ENCODE data around the gene CELA3B. TPM values are rescaled to one million over a fixed set of nuclear protein-coding genes. Genes with fewer than 3 reads are reported as not detected.

Gene CELA3B
- total and polyA plus RNA-seq, 3 donors from 2014 or later: 0.34 to 0.63 TPM; not detected in 1

GRCh38 chr1:21956720-21957552, 19.9 kb upstream of the CELA3B start:
- TF ChIP-seq, protein P1, sequence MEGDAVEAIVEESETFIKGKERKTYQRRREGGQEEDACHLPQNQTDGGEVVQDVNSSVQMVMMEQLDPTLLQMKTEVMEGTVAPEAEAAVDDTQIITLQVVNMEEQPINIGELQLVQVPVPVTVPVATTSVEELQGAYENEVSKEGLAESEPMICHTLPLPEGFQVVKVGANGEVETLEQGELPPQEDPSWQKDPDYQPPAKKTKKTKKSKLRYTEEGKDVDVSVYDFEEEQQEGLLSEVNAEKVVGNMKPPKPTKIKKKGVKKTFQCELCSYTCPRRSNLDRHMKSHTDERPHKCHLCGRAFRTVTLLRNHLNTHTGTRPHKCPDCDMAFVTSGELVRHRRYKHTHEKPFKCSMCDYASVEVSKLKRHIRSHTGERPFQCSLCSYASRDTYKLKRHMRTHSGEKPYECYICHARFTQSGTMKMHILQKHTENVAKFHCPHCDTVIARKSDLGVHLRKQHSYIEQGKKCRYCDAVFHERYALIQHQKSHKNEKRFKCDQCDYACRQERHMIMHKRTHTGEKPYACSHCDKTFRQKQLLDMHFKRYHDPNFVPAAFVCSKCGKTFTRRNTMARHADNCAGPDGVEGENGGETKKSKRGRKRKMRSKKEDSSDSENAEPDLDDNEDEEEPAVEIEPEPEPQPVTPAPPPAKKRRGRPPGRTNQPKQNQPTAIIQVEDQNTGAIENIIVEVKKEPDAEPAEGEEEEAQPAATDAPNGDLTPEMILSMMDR (IDR thresholded peaks at IDR 0.05): no peak
- TF ChIP-seq POLR2A (IDR thresholded peaks at IDR 0.05): no peak
- Histone ChIP-seq H3K4me3 (no peak overlapping the region), H3K27me3 (no peaks in the 10 kb centered on the region), H3K4me1 (peaks cover 21% of the 10 kb centered on the region), H3K36me3 (ENCODE audit: low read depth, missing control alignments) (no peaks in the 10 kb centered on the region), H3K9me3 (no peaks in the 10 kb centered on the region), H3K27ac (no peak overlapping the region)
- intact Hi-C loops (cut with DNase I; ENCODE audit: low total_unique reads): loop anchor here (10.0 kb wide), 1 partner anchor 62 kb away; no protein-coding TSS in a partner anchor
- WGBS, 2 donors: 71 to 77% methylated on average over 13 to 18 of the region's 18 CpGs
- DNase-seq: no peak

DNA sequence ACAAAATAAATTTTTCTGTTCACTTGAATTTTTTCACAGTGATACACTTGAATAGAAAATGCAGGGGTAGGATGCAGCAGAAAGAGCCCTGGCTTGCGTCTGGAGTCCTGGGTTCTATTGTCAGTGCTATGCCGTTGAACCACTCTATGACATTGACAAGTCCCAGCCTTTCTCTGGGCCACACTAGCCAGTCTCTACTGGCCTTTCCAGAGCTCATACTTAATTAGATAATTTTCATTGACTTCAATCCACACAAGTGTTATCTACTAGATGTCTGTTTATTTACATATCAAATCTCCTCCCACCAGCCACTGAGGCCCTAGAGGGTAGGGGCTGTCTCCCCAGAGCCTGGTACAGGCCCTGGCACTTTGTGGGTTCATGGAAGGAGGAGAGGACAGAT, 15.5 kb upstream of the CELA3B start:
- H3K4me1 ChIP-seq: peaks cover 10% of the 10 kb centered on the region
- intact Hi-C loops (cut with DNase I; ENCODE audit: low total_unique reads): no loop called here
- no peak for DNase-seq
- no peaks in the 10 kb centered on the region for H3K36me3 ChIP-seq (ENCODE audit: low read depth, missing control alignments)
- 90 to 91% methylated on average over 2 of the region's 2 CpGs for WGBS, 2 donors
- no peak for TF ChIP-seq POLR2A (IDR thresholded peaks at IDR 0.05)
- TF ChIP-seq, protein P1 (IDR thresholded peaks at IDR 0.05): no peak
- no peaks in the 10 kb centered on the region for H3K27me3 ChIP-seq
- H3K4me3 ChIP-seq: no peak overlapping the region
- no peak overlapping the region for H3K27ac ChIP-seq
- H3K9me3 ChIP-seq: no peaks in the 10 kb centered on the region

GRCh38 chr1:21961799-21962198, 15.0 kb upstream of the CELA3B start:
- intact Hi-C loops (cut with DNase I; ENCODE audit: low total_unique reads): no loop called here
- H3K4me3 ChIP-seq: no peak overlapping the region
- WGBS, 2 donors: 64% methylated on average over 2 of the region's 2 CpGs; no CpG with 5 or more reads in 1 of the 2 donors
- TF ChIP-seq, protein P1 (IDR thresholded peaks at IDR 0.05): no peak
- TF ChIP-seq POLR2A (IDR thresholded peaks at IDR 0.05): no peak
- H3K27ac ChIP-seq: no peak overlapping the region
- no peak for DNase-seq
- H3K9me3 ChIP-seq: no peaks in the 10 kb centered on the region
- peaks cover 5% of the 10 kb centered on the region for H3K4me1 ChIP-seq
- no peaks in the 10 kb centered on the region for H3K27me3 ChIP-seq
- H3K36me3 ChIP-seq (ENCODE audit: low read depth, missing control alignments): no peaks in the 10 kb centered on the region

GRCh38 chr1:21963477-21964217, 13.2 kb upstream of the CELA3B start:
- Histone ChIP-seq H3K4me1 (no peaks in the 10 kb centered on the region), H3K4me3 (no peak overlapping the region)
- 50 to 67% methylated on average over 8 to 11 of the region's 11 CpGs for WGBS, 2 donors

More at GRCh38 chr1:21963477-21964217, 13.2 kb upstream of the CELA3B start:
- intact Hi-C loops (cut with DNase I; ENCODE audit: low total_unique reads): no loop called here
- no peaks in the 10 kb centered on the region for H3K27me3 ChIP-seq
- H3K27ac ChIP-seq: no peak overlapping the region
- H3K9me3 ChIP-seq: no peaks in the 10 kb centered on the region
- TF ChIP-seq, protein P1 (IDR thresholded peaks at IDR 0.05): peak; percentile 79 to 92 (median 90)
- no peak for TF ChIP-seq POLR2A (IDR thresholded peaks at IDR 0.05)
- no peaks in the 10 kb centered on the region for H3K36me3 ChIP-seq (ENCODE audit: low read depth, missing control alignments)
- peak; percentile 85 for DNase-seq
